GM18511 (cell line): ENCODE measurements around the gene ART4.
A peak's percentile ranks its signal among the peaks of the same experiment; 100 is the strongest.

Source experiments
- ATAC-seq: cut with Tn5 transposase; IDR thresholded peaks from one replicate; pipeline ENCODE4 v1.9.1; 2021; ENCODE audit warnings: mild to moderate bottlenecking, moderate library complexity; ENCODE audit not compliant: unreplicated experiment

Gene ART4, protein sequence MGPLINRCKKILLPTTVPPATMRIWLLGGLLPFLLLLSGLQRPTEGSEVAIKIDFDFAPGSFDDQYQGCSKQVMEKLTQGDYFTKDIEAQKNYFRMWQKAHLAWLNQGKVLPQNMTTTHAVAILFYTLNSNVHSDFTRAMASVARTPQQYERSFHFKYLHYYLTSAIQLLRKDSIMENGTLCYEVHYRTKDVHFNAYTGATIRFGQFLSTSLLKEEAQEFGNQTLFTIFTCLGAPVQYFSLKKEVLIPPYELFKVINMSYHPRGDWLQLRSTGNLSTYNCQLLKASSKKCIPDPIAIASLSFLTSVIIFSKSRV

DNA sequence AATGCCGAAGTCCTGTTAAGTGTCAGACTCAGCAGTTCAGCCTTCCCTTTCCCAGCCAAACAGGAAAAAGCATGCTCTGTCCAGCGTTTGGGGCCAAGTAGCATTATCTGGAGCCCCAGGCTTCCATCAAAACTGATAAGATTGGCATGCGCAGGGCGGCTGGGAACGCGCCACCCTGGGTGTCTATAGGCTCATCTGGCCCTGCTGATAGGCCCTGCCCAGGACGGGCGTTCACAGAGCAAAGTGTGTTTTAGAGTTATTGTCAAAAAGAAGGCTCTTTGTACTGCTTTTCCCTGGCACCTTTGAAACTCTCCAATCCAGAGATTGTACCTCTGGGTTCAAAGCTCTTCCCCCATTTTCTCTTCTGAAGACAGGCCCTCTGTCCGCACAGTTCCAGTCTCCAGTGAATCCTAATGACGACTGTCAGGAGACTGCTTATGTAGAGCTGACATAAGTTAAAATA is at the start of gene ART4:
ART4 (minus strand) TSS at position 102 of the 463 bp plus-strand sequence. CDS start 413 bp downstream, outside the sequence.
- no peak for ATAC-seq

DNA sequence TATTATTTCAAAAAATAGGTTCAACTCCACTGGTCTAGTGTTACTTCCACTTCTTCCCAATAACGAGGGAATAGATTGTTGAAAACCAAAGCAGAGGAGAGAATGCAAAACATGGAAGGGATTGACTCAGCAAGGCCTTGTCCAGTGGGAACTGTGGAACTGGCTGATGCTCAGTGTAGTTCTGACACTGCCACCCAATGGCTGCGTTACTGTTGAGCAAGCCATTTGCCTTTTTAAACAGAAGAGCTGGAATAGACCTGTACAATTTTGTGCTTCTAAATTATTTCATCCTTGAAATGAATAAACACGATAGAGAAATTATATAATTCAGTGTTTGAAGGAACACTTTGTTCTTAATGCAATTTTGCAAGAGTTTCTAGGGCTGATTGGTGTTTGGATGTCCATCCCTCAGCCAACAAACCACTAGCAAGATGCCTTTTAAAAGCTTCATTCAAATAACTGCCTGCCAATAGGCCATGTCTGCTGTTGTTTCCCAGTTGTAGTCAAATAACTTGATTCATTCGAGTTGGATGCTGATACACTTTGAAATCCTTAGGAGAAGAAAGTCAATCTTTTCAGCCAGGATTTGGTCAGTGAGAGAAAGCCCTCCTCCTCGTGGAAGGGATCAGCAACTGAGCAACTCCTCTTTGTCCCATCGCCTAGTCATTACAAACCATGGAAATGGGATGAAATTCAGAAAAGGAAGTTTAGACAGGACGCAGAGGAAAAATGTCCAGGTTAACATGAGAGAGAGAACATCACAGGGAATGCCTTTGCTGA is 49.6 kb upstream of the ART4 start:
- ATAC-seq = no peak

DNA sequence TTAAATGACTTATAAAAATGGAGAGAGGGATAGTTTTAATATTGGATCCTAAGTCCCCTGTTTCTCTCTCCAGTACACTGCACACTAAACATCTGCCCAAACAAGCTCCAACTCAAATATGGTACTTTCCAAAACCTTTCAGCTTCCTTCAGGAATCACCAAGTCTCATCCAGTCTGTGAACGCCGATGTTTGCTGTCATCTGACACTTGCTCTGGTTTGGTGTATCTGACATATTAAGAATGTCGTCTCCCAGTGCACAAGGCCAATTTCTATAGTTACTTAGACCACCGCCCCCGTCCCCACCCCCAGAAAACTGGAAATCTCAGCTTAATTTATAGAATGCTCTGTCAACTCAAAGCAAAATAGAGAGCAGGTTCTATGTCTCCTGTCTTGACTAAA is 47.4 kb upstream of the ART4 start:
- no peak for ATAC-seq

DNA sequence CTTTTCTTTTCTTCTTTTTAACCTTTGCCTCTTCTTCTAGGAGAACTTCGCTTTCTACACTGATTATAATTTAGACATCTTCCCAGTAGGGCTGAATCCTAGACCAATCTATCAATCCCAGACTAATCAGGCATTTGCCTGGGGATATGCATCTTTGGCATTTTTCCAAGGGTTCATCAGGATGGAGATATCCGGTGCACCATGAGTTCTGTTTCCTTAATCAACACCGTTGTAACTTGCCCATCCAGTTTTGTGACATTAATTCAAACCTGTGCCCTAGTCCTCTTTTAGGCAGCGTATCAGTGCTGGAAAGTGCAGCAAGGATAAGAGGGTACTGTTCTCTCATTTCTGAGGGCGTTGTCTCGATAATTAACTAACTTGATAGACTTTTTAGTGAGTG is 42.9 kb upstream of the ART4 start:
- ATAC-seq = no peak

DNA sequence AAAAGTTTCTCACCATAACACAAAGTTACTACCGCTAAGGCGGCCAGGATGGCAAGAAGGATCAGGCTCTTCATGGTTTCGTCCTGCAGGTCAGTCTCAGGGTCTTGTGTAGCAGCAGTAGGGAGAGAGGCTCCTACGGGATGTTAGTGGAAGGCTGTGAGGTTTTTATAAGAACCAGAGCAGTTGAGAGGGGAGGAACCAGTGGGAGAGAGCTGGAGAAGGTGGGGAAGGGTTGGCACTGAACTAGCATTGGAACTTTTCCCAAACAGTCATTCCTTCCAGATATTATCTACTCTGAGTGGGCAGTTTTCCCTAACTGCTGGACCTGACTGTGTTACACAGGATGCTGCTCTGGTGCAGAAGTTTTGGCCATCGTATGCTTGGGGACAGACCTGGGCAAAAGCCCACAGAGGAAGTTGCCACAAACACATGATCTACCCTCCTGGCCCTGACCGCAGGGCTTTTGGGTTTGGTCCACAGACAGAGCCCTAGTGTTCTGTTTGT is 42.4 kb upstream of the ART4 start, which contains the start of gene MGP:
MGP (minus strand) TSS at position 137 of the 504 bp plus-strand sequence; CDS start at position 74, 63 bp downstream.
- ATAC-seq = no peak

DNA sequence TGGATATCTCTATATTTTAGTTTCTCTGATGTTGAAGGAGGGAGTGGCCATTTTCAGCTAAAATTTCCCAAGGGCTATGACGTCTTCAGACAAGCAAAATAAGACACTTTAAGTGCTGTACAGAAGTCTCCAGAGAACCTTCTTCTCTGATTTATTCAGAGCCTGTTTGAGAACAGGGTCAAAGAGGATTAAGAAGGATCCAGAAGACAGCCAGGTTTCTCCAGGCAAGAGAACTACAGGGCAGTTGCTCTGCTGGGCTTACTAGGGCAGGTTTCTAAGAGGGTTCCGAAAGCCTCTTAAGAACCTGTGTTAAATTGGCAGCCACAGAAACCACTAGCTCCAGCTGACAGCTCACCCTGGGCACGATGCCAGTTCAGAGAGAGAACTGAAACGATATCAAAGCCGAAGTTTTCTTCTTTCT is 41.1 kb upstream of the ART4 start:
- peak; percentile 99 for ATAC-seq

DNA sequence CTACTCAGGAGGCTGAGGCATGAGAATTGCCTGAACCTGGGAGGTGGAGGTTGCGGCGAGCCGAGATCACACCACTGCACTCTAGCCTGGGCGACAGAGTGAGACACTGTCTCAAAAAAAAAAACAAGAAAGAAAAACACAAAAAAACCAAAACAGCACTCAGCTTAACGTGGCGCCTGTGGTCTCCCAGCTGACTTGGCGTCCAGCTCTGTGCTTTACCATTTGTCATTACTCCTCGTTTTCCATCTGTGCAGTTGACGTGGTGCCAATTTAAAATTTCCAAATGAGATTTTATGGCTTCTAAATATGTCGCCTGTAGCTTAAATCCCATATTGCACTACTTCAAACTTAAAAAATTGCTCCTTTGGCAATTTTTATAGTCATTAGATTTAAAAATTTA is 40.4 kb upstream of the ART4 start:
- no peak for ATAC-seq

DNA sequence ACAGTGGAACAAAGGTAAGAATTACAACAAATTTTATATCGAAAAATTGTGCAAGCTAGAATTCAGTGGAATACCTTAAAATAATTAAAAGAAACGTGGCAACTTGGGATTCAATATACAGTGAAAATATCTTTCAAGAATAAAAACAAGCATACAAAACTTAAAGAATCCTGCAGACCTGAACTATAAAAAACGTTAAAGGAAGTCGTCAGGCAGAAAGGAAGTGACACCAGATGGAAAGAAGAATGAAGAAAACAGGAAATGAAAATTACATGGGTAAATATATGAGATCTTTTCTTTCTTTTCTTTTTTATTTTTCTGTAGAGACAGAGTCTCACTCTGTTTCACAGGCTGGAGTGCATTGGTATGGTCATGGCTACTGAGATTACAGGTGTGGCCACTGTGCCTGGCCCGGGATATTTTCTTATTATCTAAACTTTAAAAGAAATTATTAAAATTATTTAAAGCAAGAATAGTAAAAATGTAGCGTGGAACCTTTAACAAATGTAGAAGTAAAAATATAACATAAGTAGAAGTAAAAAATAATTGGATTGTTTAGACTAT is 37.6 kb upstream of the ART4 start:
- no peak for ATAC-seq

DNA sequence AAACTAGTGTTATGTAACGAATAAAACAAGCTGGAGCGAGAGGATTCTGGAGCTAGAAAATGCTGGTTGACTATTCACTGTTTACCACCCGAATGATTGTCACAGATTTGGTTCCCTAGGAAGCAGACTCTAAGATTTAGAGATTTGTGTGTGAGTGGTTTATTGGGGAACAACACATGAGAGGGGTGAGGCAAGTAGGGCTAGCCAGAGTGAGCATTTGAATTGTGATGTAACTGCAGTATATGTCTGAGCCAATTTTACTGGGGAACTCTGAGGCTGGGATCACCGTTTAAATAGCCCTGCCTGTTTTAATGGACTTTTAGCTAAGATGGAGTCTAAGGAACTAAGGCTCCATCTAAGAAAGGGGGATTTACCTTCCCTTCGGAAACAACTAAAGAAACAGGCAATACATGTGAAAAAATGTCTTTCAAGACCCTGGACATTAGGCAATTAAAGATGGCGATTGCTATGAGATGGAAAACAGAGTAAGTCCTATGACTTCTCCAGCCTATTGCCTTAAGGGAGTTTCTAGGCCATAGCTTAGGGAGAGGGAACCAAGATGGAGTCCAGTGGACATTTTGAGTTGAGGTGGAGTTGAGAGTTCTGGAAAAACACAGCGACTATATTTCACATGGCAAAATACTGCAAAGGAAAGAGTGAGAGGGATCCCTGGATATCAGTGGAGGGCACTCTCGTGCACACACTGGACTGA is 36.1 kb upstream of the ART4 start:
- ATAC-seq = no peak

DNA sequence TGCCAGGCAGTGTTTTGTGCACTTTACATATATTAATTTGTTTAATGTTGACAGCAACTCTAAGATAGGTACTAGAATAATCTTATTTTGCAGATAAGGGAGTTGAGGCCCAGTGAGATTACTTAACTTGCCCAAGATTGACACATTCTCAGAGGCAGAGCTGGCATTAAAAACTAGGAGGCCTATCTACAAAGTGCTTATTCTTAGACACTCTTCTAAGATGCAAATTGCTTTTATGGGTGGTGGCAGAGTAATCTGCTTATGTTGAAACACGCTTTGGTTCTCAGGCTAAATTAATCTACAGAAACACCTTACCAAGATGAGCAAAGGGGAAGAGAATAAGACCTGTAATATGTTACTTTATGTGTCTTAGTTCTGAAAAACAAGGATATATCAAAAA is 35.2 kb upstream of the ART4 start:
- ATAC-seq = no peak

DNA sequence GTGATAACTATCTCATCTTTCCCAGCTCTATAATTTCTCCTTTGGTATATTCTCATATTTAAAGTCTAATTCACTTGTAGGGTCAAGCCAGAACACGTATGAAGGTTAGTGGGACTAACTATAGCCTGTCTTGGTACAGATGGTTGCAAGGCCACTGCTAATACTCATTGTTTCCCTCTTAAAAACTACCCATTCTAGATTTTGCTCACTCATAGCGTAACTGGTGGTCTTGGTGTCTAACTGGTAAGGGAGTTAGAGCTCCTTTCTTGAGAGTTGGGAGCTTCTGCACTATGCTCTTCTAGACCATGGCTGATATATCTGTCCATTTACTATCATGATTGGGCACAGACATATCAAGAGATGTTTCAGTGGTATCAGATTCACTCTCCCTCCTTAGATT is 33.5 kb upstream of the ART4 start:
- ATAC-seq = no peak

DNA sequence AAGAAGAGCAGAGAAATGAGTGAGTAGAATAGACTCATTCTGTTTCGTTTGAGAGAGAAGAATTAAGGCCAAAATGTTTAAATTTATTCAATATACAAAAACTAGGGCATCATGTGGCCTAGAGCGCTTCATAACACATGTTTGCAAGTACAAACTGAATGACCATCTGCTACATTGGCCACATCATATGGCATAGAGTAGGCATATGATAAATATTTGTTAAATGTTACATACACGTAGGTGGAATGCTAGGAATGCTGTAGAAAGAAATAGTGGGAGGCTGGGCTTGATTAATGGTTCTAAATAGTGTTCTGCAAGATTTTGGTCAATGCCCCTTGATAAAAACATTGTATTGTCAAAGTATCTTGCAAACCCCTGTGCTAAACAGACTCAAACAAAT is 31.6 kb upstream of the ART4 start:
- ATAC-seq = no peak

DNA sequence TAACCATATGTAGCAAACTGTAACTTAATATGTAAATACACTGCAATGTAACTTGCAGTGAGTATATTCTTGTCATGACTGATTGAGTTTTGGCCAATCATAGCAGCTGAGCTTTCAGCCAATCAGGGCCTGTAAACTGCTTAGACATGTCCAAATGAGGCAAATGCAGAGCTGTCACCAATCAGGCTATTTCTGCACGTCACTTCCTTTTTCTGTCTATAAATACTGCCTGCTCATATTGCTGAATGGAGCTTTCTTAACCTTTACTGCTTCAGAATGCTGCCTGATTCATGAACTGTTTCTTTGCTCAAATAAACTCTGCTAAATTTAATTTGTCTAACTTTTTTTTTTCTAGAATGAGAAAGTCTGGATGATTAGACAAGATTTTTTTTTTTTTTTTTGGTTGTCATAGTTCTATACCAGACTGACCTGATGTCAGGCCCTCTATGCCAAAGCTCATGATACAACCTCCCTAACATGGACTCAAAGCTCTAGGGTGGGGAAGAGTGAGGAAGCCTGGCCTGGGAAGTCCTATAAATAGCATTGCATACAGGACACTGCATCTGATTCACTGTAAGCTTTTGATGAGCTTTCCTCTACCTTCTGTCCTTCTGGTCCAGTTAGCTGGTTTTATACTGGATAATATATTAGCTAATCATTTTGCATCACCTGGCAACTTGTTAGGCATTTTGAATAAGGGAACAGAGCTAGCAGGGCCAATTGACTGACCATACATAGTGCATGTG is 30.3 kb upstream of the ART4 start:
- ATAC-seq = no peak

DNA sequence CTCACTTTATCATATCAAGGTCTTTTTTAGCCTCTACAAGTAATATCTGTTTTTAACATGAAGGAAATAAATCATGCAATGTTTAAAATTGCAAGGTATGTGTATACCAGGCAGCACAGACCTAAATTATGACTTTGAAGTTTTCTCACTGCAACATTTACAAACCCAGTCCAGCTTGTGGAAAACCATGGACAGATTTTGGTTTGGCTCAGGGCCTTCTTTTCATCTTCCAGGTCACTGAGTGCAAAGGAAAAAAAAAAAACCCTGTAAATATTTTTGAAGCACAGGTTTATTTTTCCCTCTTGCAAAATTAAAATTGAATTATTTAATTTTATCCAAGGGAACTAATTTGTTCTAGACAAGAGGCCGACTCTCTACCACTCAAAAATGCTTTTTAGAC is 28.6 kb upstream of the ART4 start:
- no peak for ATAC-seq

DNA sequence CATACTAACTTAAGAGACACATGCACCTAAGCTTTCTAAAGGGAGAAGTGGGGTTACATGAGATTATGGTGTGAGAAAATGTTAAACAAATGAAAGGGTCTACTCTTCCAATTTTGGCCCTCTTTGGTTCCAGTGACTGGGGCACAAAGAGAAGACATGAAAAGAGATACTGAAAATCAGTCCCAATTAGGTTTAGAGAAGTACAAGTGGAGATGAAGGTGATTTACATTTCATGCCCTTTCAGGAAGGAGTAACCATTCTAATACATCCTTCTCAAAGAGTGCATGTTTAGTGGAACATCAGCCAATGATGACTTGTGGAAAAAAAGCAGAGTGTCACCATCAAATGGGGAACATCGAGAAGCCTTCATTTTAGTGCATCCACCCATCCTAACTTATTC is 27.9 kb upstream of the ART4 start:
- ATAC-seq = no peak

DNA sequence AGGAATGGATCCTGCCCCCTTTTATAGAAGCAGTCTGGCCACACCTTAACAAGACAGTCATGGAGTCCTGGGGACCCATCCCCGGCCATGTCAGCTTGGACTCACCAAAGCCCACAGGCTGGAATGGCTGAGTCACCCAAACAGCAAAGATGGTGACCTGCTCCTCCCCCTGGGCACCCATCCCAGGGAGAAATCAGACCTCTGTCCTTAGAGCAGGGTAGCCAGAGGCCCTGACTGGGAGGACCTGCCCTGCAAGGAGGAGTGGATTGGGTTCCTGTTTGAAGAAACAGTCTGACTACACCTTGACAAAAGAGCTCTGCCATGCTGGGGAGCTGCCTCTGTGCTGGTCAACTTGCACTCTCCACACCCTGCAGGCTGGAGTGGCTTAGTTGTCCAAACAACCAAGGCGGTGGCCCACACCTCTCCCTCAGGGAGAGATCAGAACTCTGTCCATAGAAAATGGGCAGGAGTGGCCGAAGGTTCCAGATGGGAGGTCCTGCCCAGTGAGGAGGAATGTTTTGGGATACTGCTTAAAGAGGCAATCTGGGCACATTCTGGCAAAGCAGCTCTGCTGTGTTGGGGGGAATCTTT is 25.7 kb upstream of the ART4 start:
- ATAC-seq = no peak

DNA sequence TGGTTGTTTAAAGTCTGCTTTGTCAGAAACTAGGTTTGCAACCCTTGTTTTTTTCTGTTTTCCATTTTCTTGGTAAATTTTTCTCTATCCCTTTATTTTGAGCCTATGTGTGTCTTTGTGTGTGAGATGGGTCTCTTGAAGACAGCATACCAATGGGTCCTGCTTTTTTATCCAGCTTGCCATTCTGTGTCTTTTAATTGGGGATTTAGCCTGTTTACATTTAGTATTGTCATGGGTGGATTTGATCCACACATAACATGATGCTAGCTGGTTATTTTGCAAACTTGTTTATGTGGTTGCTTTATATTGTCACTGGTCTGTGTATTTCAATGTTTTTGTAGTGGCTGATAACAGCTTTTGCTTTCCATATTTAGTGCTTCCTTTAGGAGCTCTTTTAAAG is 17.2 kb upstream of the ART4 start:
- no peak for ATAC-seq

DNA sequence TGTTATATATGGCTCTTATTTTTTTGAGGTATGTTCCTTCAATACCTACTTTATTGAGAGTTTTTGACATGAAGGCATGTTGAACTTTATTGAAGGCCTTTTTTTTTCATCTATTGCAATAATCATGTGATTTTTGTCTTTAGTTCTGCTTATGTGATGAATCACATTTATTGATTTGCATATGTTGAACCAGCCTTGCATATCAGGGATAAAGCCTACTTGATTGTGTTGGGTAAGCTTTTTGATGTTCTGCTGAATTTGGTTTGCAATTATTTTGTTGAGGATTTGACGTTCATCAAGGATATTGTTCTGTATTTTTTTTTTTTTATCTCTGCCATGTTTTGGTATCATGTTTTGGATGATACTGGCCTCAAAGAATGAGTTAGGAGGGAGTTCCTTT is 15.2 kb upstream of the ART4 start:
- ATAC-seq = no peak

DNA sequence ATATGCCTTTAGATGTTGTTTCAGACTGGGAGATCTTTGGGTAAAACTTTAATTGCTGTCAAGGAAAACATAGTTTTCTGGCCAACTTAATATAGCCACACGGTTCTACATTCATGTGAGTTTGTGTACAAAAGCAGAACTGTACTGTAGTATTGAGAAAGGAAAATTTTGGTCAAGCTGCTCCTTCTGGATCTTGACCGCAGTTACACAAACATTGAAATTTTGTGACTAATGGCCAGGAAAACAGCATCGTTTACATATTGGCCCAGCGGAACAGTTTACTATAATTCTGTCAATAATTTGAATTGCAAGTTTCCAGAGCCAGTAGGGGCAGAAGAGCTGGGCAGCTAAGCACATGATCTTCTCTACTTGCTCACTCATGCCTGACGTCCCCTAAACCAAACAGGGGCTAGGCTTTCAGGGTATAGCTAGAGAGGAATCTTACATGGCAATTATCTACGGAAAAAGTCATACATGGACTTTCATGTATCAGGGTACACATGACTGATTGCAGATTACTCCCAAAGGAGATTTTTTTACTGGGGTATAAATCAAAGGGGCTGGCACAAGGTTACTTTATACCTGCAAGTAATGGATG is 11.4 kb upstream of the ART4 start:
- peak; percentile 77 for ATAC-seq

DNA sequence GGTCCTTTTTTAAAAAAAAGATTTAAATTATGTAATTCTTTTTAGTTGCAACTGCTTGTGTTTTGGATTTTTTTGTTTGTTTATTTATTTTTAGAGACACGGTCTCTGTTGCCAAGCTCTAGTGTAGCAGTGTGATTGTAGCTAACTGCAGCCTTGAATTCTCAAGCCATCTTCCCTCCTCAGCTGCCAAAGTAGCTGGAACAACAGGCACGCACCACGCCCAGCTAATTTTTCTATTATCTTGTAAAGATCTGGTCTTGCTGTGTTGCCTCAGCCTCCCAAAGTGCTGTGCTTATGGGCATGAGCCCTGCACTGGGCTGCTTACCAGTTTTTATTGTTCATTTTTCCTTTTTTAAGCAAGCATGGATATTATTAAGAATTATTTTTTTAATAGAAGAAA is 10.6 kb upstream of the ART4 start:
- no peak for ATAC-seq
